ENCODE measurements around the gene CXCR4.

DNA sequence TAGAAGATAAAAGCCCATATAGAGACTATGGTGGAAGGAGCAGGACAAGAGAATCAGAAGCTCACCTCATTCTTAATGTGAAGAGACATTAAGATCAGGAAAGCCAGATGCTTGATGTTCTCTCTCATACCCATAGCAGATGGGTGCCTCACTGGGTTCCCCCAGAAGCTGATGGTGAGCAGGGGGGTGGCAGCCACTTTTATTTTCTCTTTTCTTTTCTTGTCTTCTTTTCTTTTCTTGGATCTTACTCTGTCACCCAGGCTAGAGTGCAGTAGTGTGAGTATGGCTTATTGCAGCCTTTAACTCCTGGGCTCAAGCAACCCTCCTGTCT is 14.8 kb upstream of the CXCR4 start:
- TF ChIP-seq EZH2 (IDR thresholded peaks at IDR 0.05; ENCODE audit: low read depth), result no peak
- TF ChIP-seq, protein P1, sequence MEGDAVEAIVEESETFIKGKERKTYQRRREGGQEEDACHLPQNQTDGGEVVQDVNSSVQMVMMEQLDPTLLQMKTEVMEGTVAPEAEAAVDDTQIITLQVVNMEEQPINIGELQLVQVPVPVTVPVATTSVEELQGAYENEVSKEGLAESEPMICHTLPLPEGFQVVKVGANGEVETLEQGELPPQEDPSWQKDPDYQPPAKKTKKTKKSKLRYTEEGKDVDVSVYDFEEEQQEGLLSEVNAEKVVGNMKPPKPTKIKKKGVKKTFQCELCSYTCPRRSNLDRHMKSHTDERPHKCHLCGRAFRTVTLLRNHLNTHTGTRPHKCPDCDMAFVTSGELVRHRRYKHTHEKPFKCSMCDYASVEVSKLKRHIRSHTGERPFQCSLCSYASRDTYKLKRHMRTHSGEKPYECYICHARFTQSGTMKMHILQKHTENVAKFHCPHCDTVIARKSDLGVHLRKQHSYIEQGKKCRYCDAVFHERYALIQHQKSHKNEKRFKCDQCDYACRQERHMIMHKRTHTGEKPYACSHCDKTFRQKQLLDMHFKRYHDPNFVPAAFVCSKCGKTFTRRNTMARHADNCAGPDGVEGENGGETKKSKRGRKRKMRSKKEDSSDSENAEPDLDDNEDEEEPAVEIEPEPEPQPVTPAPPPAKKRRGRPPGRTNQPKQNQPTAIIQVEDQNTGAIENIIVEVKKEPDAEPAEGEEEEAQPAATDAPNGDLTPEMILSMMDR (conservative IDR thresholded peaks at IDR 0.05), result no peak

Data from PC-9 (cell line).